AG08395 (cell line): ENCODE data around the gene CCNO.

Experiments used
- DNase-seq: peaks from one replicate; pipeline ENCODE4 v3.0.0; 2012; ENCODE audit warnings: mixed read lengths, low spot score

Gene CCNO, protein sequence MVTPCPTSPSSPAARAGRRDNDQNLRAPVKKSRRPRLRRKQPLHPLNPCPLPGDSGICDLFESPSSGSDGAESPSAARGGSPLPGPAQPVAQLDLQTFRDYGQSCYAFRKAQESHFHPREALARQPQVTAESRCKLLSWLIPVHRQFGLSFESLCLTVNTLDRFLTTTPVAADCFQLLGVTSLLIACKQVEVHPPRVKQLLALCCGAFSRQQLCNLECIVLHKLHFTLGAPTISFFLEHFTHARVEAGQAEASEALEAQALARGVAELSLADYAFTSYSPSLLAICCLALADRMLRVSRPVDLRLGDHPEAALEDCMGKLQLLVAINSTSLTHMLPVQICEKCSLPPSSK

DNA sequence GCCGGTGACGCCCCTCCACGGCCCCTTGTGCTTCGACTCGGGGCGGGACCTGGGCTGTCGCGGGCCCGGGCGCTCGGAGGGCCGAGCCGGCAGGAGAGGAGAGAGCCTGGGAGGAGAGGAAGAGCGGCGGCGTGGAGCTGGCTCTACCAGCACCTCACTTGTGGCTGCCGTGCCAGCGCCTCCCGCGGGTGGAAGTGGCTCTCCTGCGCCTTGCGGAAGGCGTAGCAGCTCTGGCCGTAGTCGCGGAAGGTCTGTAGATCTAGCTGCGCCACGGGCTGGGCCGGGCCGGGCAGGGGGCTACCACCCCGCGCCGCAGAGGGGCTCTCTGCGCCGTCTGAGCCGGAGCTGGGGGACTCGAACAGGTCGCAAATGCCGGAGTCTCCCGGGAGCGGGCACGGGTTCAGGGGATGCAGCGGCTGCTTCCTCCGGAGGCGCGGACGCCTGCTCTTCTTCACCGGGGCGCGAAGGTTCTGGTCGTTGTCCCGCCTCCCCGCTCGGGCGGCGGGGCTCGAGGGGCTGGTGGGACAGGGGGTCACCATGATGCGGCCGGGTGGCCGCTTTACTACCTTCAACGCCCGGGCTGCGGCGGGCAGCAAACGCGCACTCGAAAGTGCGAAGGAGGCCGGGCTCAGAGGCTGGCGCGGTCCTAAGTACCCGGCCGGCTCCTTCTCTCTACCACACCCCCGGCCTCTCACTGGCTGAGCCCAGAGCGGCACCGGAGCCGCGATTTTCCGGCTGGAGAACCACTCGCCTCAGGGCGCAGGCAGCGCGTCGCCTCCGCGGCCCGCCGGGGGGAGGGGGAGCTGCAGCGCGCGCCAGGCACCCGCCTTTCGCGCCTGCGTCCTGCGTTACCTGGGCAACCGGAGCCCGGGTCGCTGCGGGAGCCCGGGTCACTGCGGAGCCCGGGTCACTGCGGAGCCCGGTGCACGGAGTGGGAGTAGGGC, at the start of gene CCNO:
Gene CCNO (minus strand): TSS at position 624 of the 944 bp plus-strand sequence. CDS start 85 bp downstream, at position 539.
- DNase-seq = peak; percentile 77

DNA sequence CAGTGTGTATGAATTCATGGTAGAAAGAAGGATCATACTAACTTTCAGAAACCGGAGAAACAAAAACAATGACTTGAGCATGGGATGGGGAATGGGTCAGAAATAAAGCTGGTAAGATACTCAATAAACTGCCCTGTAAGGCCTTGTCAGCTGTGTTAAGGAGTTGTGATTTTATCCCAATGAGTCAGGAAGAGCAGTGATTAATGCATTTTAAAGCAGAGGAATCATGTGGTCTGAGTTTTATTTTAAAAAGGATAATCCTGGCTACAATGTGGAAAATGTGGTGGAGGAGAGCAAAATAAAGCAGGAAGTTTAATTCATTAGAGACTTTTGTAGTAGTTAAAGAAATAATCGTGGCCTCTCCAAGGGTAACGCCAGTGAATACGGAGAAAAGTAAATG, 45.4 kb upstream of the CCNO start:
- DNase-seq = peak; percentile 25

- DNase-seq = peak; percentile 16
These were observed 43.4 kb upstream of the CCNO start for GRCh38 chr5:55276771-55277170.

DNA sequence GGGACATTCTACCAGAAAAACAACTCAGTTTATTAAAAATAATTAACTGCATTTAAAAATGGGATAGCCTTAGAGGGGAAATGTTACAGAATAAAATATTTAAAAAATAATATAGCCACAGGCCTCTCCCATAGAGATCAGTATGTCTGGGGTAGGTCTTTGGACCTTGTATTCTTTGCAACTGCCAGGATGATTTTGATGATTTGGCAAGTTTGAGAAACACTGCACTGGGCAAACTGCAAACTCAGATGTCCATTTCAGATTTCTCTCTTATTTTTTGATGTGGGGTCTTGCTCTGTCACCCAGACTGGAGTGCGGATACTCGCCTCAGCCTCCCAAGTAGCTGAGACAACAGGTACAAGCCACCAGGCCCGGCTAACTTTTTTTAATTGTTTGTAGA, 24.9 kb upstream of the CCNO start:
- DNase-seq = no peak

DNA sequence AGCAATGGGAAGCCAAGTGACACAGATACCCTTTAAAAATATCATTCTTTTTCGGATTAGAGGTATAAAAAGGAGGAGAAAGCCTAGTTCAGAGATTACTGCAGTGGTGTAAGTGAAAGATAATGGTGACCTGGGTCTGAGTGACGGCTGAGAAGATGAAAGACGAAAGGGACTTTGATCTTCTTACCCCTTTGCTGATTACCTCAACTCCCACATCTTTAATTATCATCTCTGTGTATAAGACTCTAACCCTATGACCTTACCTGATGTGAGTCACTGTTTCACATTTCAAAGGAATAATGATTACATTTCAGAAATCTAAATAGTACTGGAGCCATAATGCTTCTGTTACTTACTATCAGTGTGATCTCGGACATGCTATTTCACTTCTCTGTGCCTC, 21.4 kb upstream of the CCNO start:
- no peak for DNase-seq

DNA sequence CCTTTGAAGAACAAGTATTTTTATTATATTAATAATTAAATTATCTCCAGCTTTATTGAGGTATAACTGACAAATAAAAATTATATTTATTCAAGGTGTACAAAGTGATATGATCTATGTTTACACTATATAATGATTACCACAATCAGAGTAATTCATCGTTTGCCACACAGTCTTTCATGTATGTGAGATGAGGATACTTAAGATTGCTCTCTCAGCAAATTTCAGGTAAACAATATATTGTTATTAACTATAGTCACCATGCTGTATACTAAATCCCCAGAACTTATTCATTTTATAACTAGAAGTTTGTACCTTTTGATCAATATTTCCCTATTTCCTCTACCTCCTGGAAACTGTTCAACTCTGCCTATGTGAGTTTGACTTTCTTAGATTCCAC, 16.7 kb upstream of the CCNO start:
- DNase-seq = no peak

- DNase-seq = no peak
These were observed 8.3 kb upstream of the CCNO start for GRCh38 chr5:55241746-55242145.

GRCh38 chr5:55236800-55237199, 3.4 kb upstream of the CCNO start:
- DNase-seq = no peak

DNA sequence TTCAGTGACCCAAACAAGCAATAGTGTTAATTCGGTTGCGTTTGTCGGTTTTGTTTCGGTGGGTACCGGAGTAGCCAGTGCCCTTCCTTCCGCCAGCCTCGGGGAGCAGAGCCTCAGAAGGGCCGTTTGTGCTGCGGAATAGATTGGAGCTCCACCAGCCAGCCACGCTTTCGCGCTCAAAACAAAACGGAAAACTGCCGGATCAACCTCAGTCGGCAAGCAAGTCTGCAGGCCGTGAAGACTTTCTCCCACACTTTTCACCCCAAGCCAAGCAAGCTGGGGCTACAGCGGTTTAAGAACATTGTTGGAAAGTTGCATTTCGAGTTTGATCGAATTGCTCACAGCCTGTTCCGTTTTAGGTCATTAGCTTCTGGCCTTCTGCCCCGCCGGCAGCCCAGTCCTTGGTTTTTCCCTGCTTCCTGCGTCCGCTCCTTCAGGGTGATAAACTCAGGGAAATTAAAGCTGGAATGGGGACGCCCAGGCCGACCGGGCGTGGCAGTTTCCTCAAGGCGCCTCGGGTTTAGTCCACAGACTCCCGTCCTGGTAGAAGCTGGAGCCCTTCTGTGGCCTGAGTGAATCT, 803 bp upstream of the CCNO start:
- DNase-seq = no peak

- DNase-seq = no peak
These were observed 980 bp downstream of the CCNO start for GRCh38 chr5:55232271-55232984.

- no peak for DNase-seq
These were observed 1.5 kb downstream of the CCNO start for GRCh38 chr5:55231919-55232270.

DNA sequence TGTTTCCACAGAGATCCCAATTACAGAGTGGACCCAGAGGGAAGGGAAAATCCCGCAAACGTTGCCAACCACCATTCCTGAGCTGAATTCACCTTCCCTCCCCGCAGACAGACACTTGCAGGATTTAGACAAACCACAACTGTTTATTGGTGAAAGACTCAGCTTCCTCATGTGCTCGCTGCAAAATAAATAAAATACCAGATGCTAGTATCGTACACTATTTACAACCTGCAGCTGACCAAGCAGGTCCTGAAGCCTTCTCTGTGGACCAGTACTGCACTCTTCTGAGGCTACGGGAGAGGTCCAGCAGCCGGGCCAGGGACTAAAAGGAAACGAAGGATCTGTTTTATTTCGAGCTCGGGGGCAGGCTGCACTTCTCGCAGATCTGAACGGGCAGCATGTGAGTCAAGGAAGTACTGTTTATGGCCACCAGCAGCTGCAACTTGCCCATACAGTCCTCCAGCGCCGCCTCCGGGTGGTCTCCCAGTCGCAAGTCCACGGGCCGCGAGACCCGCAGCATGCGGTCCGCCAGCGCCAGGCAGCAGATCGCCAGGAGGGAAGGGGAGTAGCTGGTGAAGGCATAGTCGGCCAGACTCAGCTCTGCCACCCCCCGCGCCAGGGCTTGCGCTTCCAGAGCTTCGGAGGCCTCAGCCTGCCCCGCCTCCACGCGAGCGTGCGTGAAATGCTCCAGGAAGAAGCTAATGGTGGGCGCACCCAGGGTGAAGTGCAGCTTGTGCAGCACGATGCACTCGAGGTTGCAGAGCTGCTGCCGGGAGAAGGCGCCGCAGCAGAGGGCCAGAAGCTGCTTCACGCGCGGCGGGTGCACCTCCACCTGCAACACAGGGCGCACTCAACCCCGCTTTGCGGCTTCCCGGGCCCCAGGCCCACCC, 2.1 kb downstream of the CCNO start:
- DNase-seq = no peak

GRCh38 chr5:55230086-55230629, 3.2 kb downstream of the CCNO start:
- DNase-seq = no peak

DNA sequence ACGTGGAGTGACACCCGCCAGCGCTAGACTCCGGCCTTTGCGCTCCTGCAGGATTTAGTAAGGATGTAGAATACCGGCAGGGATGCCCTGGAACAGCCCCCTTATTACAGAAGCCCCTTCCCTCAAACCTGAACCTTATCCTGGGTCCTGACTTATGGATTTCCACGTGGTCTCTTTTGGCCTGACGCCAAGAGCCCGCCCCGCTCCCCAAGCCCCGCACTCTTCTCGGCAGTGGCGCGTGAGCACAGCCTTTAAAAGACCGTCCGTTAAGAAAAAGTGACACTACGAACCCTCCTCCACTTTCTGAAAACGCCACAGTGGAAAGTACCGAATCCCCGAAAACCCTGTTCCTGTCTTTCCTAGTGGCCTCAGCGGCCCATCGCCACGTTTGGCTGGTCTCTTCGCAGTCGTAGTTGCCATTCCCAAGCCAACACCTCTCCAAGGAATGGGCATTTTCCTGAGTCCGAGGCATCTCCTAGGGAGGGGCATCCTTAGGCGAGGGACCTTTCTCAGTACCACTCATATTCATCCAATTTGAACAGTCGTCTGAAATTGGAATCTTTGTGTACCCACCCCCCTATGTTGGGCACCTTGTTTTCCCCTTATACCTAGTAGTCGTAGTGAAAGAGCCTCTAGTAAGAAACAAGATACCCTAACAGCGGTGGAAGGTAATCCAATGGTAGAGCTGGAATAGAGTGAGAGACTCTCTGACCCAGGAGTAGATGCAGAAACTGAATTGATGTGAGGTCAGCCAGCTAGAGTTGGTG, 5.6 kb downstream of the CCNO start:
- DNase-seq = no peak

DNA sequence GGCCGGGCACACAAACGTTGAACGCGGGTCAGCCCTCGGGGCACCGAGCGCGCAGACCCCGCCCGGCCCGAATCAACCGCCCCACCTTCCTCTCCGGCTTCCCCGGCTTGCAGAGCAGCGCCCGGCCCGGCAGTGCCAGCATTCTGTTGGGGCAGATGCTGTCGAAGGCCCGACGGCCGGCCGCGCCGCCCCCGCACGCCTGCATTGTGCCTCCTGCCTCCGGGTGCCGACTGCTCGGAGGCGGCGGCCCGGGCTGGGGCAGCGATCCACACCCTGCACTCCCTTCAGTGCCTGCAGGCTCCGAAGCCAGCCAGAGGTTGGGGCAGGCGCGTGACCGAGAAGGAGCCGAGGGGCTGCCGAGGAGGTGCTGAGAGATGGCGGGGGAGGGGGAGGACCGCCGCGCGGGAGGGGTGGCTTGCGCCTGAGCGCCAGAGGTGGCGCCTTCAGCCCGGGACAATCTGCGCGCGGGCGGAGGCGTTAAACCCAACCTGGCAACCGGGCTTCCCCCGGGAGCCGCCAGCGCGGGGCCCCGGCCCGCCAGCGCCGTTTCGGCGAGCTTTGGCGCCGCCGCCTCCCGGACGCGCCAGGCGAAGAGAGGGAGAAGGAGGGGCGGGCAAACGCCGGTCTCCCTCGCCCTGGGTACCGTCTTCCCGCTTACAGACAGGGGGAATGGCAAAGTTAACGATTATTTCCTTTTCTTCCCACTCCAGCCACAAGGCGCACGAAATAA, 6.3 kb downstream of the CCNO start, which contains the start of gene MCIDAS:
Gene MCIDAS (minus strand): TSS at position 382 of the 730 bp plus-strand sequence. CDS start 177 bp downstream, at position 205.
- DNase-seq = no peak

- DNase-seq = no peak
These were observed 7.1 kb downstream of the CCNO start for GRCh38 chr5:55226027-55226933.

GRCh38 chr5:55225346-55225745, 8.1 kb downstream of the CCNO start:
- no peak for DNase-seq

GRCh38 chr5:55223812-55224240, 9.6 kb downstream of the CCNO start:
- no peak for DNase-seq
